Endothelial cell of umbilical vein (primary cell): ENCODE results near the gene RSRC1. TPM values are rescaled to one million over a fixed set of nuclear protein-coding genes. Genes with fewer than 3 reads are reported as not detected.

ENCODE experiments used
- BruUV-seq: library from RNA; stranded (reverse); fragments of 400-500 nt; replicated peaks from 2 replicates; lab custom pipeline; 2021; lab: Mats Ljungman, UMichigan
- CTCF ChIA-PET: fragments of 300-600, 350-600 bp; sonication (Branson Sonifier 250); formaldehyde crosslinking; loops from one replicate; lab custom pipeline; 2021; ENCODE audit warnings: antibody characterized with exemption, inconsistent platforms; lab: Charles Lee
- POLR2A ChIA-PET: fragments of 300-600, 350-600 bp; sonication (Branson Sonifier 250); formaldehyde crosslinking; loops from one replicate; lab custom pipeline; 2021; ENCODE audit warnings: antibody characterized with exemption, inconsistent platforms; lab: Charles Lee
- DNase-seq: peaks from one replicate; pipeline ENCODE4 v3.0.0-alpha.2; 2011; ENCODE audit warnings: low read depth, low spot score
- FAIRE-seq: peaks from 2 replicates; lab custom pipeline; 2011; peaks lifted over from hg19 to GRCh38; lab: Jason Lieb, UNC
- H2AFZ ChIP-seq: 2 replicates; pipeline ENCODE4 v1.6.0; 2012; ENCODE audit warnings: low read depth, low read length, control low read depth, inconsistent platforms
- H3K27ac ChIP-seq: 2 replicates; pipeline ENCODE4 v1.5.1; 2011; ENCODE audit warnings: low read depth, mild to moderate bottlenecking, control low read depth, low read length, moderate library complexity; ENCODE audit not compliant: insufficient read depth
- H3K27me3 ChIP-seq, 2 experiments: 2 replicates each; pipeline versions ENCODE4 v1.6.0 to v1.6.1; 2011; ENCODE audit warnings: low read length in 2 of 2, mixed read lengths in 1 of 2; ENCODE audit not compliant: control insufficient read depth in 2 of 2, insufficient read depth in 2 of 2
- H3K36me3 ChIP-seq, 2 experiments: 2 replicates in 1 of 2; 3 replicates in 1 of 2; pipeline ENCODE4 v1.5.1; 2011; ENCODE audit warnings: low read length in 2 of 2, mild to moderate bottlenecking in 1 of 2, moderate library complexity in 1 of 2; ENCODE audit not compliant: control insufficient read depth in 2 of 2, insufficient read depth in 2 of 2; ENCODE audit errors: extremely low read depth in 1 of 2
- H3K4me1 ChIP-seq: 3 replicates; pipeline ENCODE4 v1.5.1; 2011; ENCODE audit warnings: mild to moderate bottlenecking, low read length; ENCODE audit not compliant: control insufficient read depth, insufficient read depth; ENCODE audit errors: extremely low read depth
- H3K4me2 ChIP-seq: 2 replicates; pipeline ENCODE4 v1.6.1; 2011; ENCODE audit warnings: low read length, control low read depth, mixed read lengths; ENCODE audit not compliant: insufficient read depth
- H3K4me3 ChIP-seq, 3 experiments: fragments of 200-600 bp in 1 of 3; sonication (generic), shearing (Covaris generic) in 1 of 3; replicated peaks in 1 of 3; 2 replicates each; pipeline ENCODE4 v1.5.1; 2011 to 2016; ENCODE audit warnings: control low read depth in 3 of 3, low read length in 3 of 3, mild to moderate bottlenecking in 2 of 3, inconsistent platforms in 1 of 3, low read depth in 1 of 3, moderate library complexity in 1 of 3; ENCODE audit not compliant: insufficient read depth in 1 of 3
- H3K79me2 ChIP-seq: 2 replicates; pipeline ENCODE4 v1.6.0; 2012; ENCODE audit warnings: low read length, inconsistent platforms; ENCODE audit not compliant: control insufficient read depth, insufficient read depth
- H3K9ac ChIP-seq: replicated peaks from 2 replicates; pipeline ENCODE3; 2011; ENCODE audit warnings: low read length, control low read depth; ENCODE audit not compliant: insufficient read depth; ENCODE audit errors: extremely low read depth
- H3K9me1 ChIP-seq: replicated peaks from 3 replicates; pipeline ENCODE4 v1.6.0; 2011; ENCODE audit warnings: mild to moderate bottlenecking, low read length; ENCODE audit not compliant: control insufficient read depth, insufficient read depth; ENCODE audit errors: extremely low read depth
- H3K9me3 ChIP-seq: replicated peaks from 2 replicates; pipeline ENCODE4 v1.5.1; 2012; ENCODE audit warnings: low read length, inconsistent platforms; ENCODE audit not compliant: control insufficient read depth, insufficient read depth
- H4K20me1 ChIP-seq: replicated peaks from 2 replicates; pipeline ENCODE3; 2011; ENCODE audit warnings: mild to moderate bottlenecking, low read length; ENCODE audit not compliant: control insufficient read depth, insufficient read depth; ENCODE audit errors: extremely low read depth
- CTCF ChIP-seq, 2 donors: IDR thresholded peaks; 1 replicate in 1 of 2; 2 replicates in 1 of 2; pipeline ENCODE4 v1.5.1; 2011; ENCODE audit warnings: low read length in 2 of 2, mild to moderate bottlenecking in 2 of 2, moderate library complexity in 2 of 2, control low read depth in 1 of 2, inconsistent platforms in 1 of 2, low read depth in 1 of 2; ENCODE audit not compliant: insufficient read depth in 1 of 2; ENCODE audit errors: extremely low read depth in 1 of 2
- EZH2 ChIP-seq: IDR thresholded peaks from 2 replicates; pipeline ENCODE4 v1.6.1; 2012; ENCODE audit warnings: borderline replicate concordance, low read depth, mild to moderate bottlenecking, moderate library complexity, low read length, inconsistent platforms; ENCODE audit not compliant: severe bottlenecking
- FOS ChIP-seq: IDR thresholded peaks from 2 replicates; pipeline ENCODE4 v1.6.1; 2011; ENCODE audit warnings: mild to moderate bottlenecking, low read length, moderate library complexity, borderline replicate concordance; ENCODE audit not compliant: insufficient read depth
- GATA2 ChIP-seq: IDR thresholded peaks from 2 replicates; pipeline ENCODE4 v1.7.0; 2011; ENCODE audit warnings: low read depth, mild to moderate bottlenecking, moderate library complexity, mixed read lengths, low read length; ENCODE audit not compliant: insufficient read length, insufficient read depth
- JUN ChIP-seq: IDR thresholded peaks from 2 replicates; pipeline ENCODE4 v1.6.1; 2011; ENCODE audit warnings: borderline replicate concordance, low read depth; ENCODE audit not compliant: insufficient read length, insufficient read depth
- MAX ChIP-seq: IDR thresholded peaks from 2 replicates; pipeline ENCODE4 v1.6.1; 2011; ENCODE audit not compliant: insufficient read depth, insufficient read length
- MYC ChIP-seq: IDR thresholded peaks from one replicate; pipeline ENCODE4 v1.6.1; 2011; ENCODE audit warnings: mild to moderate bottlenecking, low read depth, low read length
- POLR2A ChIP-seq: IDR thresholded peaks from 2 replicates; pipeline ENCODE4 v1.6.1; 2012; ENCODE audit warnings: low read depth, mild to moderate bottlenecking, control low read depth, low read length
- POLR2AphosphoS5 ChIP-seq: IDR thresholded peaks from 2 replicates; pipeline ENCODE4 v1.6.1; 2012; ENCODE audit warnings: low read depth, mild to moderate bottlenecking, control low read depth, low read length, moderate library complexity; ENCODE audit not compliant: insufficient read depth
- dilution Hi-C: fragments of 300-500 bp; cut with MboI; formaldehyde crosslinking; loops from one replicate; pipeline ENCODE4 v1.15.0; 2019; ENCODE audit warnings: low sequenced_read_pairs; ENCODE audit not compliant: extremely low pct_ligation_motif_present
- intact Hi-C: fragments of 100-400 bp; cut with micrococcal nuclease; formaldehyde crosslinking; loops from one replicate; pipeline ENCODE4 v1.10.0; 2022
- polyA plus RNA-seq, 4 experiments: library from polyadenylated mRNA; depleted of rRNA in 3 of 4; stranded (reverse) in 3 of 4; unstranded in 1 of 4; fragments of >200 nt; gene quantifications; 2 replicates each; pipeline versions ENCODE4 v1.2.1 to v1.2.3, GENCODE V29; 2011 to 2012; ENCODE audit warnings: missing spikeins in 1 of 4
- total RNA-seq: library from RNA; stranded (reverse); gene quantifications from 2 replicates; pipeline ENCODE4 v1.2.3, GENCODE V29; 2021

The RSRC1 gene
- total and polyA plus RNA-seq, 2 donors (not counting 3 experiments of a cell fraction or from before 2014, with no cell fraction given) = 1.8 to 25.4 TPM

- no peak overlapping the region for H3K4me3 ChIP-seq
- no peaks in the 10 kb centered on the region for H3K4me1 ChIP-seq
- H3K27me3 ChIP-seq = no peaks in the 10 kb centered on the region
- no peaks in the 10 kb centered on the region for H3K79me2 ChIP-seq
- H3K4me2 ChIP-seq = no peak overlapping the region
- no peaks in the 10 kb centered on the region for H3K9me1 ChIP-seq
- FAIRE-seq = no peak
- TF ChIP-seq MAX = no peak
- no peak for TF ChIP-seq CTCF (IDR thresholded peaks at IDR 0.05; ENCODE audit: extremely low read depth in 1 of 2, insufficient read depth in 1 of 2, low read depth in 1 of 2, low read length in 2 of 2)
- TF ChIP-seq MYC = no peak
- TF ChIP-seq POLR2AphosphoS5 = no peak
- no peak for TF ChIP-seq JUN
- TF ChIP-seq EZH2 = no peak
- TF ChIP-seq GATA2 = no peak
- no peak for TF ChIP-seq FOS
- TF ChIP-seq POLR2A = no peak
- dilution Hi-C loops = no loop called here
- DNase-seq = no peak
- H4K20me1 ChIP-seq = no peaks in the 10 kb centered on the region
- H3K27ac ChIP-seq = no peak overlapping the region
- no peak overlapping the region for H3K9ac ChIP-seq
- CTCF ChIA-PET = no interaction called here
- no peak overlapping the region for H2AFZ ChIP-seq
- POLR2A ChIA-PET = no interaction called here
- H3K9me3 ChIP-seq = no peaks in the 10 kb centered on the region
- H3K36me3 ChIP-seq = no peaks in the 10 kb centered on the region
- intact Hi-C loops = no loop called here
- BruUV-seq = no TSS peak
Measured at GRCh38 chr3:158272081-158272480, 162.2 kb downstream of the RSRC1 start.
